Ectodermal cell (in vitro differentiated cells): Measurements from ENCODE around the gene PDGFC.

Source experiments
- H3K27ac ChIP-seq: 2 replicates; pipeline ENCODE4 v1.7.0; 2013; ENCODE audit warnings: mild to moderate bottlenecking, low read depth, low read length; ENCODE audit not compliant: insufficient read depth, poor library complexity, severe bottlenecking
- H3K27me3 ChIP-seq: 2 replicates; pipeline ENCODE4 v1.7.0; 2013; ENCODE audit warnings: mild to moderate bottlenecking, low read length; ENCODE audit not compliant: insufficient read depth, control insufficient read depth, poor library complexity, severe bottlenecking
- H3K36me3 ChIP-seq: one replicate; pipeline ENCODE4 v1.7.0; 2013; ENCODE audit warnings: low read length; ENCODE audit not compliant: control insufficient read depth, insufficient read depth
- H3K4me1 ChIP-seq: one replicate; pipeline ENCODE4 v1.7.0; 2013; ENCODE audit warnings: low read length; ENCODE audit not compliant: control insufficient read depth, insufficient read depth
- H3K4me3 ChIP-seq: 2 replicates; pipeline ENCODE4 v1.7.0; 2013; ENCODE audit warnings: low read depth, low read length, control low read depth; ENCODE audit not compliant: insufficient read depth
- H3K9me3 ChIP-seq: 2 replicates; pipeline ENCODE4 v1.7.0; 2013; ENCODE audit warnings: mild to moderate bottlenecking, low read length, moderate library complexity; ENCODE audit not compliant: control insufficient read depth
- WGBS, 2 experiments: methylation state at CpG; one replicate each; pipeline ENCODE4 v1.1.7; 2013; ENCODE audit warnings: missing lambda C conversion rate in 2 of 2; 5-methylcytosine and 5-hydroxymethylcytosine counted together

Gene PDGFC

GRCh38 chr4:156915221-156915620, 56.4 kb downstream of the PDGFC start:
- no peaks in the 10 kb centered on the region for H3K9me3 ChIP-seq
- H3K4me1 ChIP-seq: no peaks in the 10 kb centered on the region
- no peaks in the 10 kb centered on the region for H3K36me3 ChIP-seq
- H3K27ac ChIP-seq: no peak overlapping the region
- 91 to 94% methylated on average over 2 of the region's 2 CpGs for WGBS, 2 experiments
- no peak overlapping the region for H3K4me3 ChIP-seq
- H3K27me3 ChIP-seq: no peaks in the 10 kb centered on the region

GRCh38 chr4:156913234-156913633, 58.4 kb downstream of the PDGFC start:
- 93 to 95% methylated on average over 4 of the region's 4 CpGs for WGBS, 2 experiments
- Histone ChIP-seq H3K27me3 (no peaks in the 10 kb centered on the region), H3K27ac (no peak overlapping the region), H3K36me3 (no peaks in the 10 kb centered on the region), H3K4me3 (no peak overlapping the region), H3K9me3 (no peaks in the 10 kb centered on the region), H3K4me1 (no peaks in the 10 kb centered on the region)

- no peak overlapping the region for H3K4me3 ChIP-seq
- WGBS, 2 experiments: 88 to 97% methylated on average over 1 to 2 of the region's 2 CpGs
- H3K4me1 ChIP-seq: no peaks in the 10 kb centered on the region
- no peaks in the 10 kb centered on the region for H3K27me3 ChIP-seq
- no peak overlapping the region for H3K27ac ChIP-seq
- H3K36me3 ChIP-seq: no peaks in the 10 kb centered on the region
- H3K9me3 ChIP-seq: no peaks in the 10 kb centered on the region
Measured at GRCh38 chr4:156909010-156909409, 62.6 kb downstream of the PDGFC start.

- Histone ChIP-seq H3K27me3 (no peaks in the 10 kb centered on the region), H3K9me3 (no peaks in the 10 kb centered on the region), H3K4me1 (no peaks in the 10 kb centered on the region), H3K27ac (no peak overlapping the region), H3K4me3 (no peak overlapping the region), H3K36me3 (no peaks in the 10 kb centered on the region)
- 100% methylated on average over 1 to 2 of the region's 2 CpGs for WGBS, 2 experiments
Measured at GRCh38 chr4:156906325-156906724, 65.3 kb downstream of the PDGFC start.

- Histone ChIP-seq H3K9me3 (no peaks in the 10 kb centered on the region), H3K27me3 (no peaks in the 10 kb centered on the region), H3K4me1 (no peaks in the 10 kb centered on the region), H3K4me3 (no peak overlapping the region), H3K27ac (no peak overlapping the region), H3K36me3 (no peaks in the 10 kb centered on the region)
- WGBS, 2 experiments: 89 to 96% methylated on average over 2 of the region's 3 CpGs
Measured at GRCh38 chr4:156901871-156902270, 69.7 kb downstream of the PDGFC start.

- WGBS, 2 experiments: 64 to 93% methylated on average over 2 to 3 of the region's 3 CpGs
- no peak overlapping the region for H3K27ac ChIP-seq
- H3K36me3 ChIP-seq: no peaks in the 10 kb centered on the region
- no peaks in the 10 kb centered on the region for H3K9me3 ChIP-seq
- no peaks in the 10 kb centered on the region for H3K4me1 ChIP-seq
- no peaks in the 10 kb centered on the region for H3K27me3 ChIP-seq
- no peak overlapping the region for H3K4me3 ChIP-seq
Measured at GRCh38 chr4:156898373-156899117, 73.1 kb downstream of the PDGFC start.

DNA sequence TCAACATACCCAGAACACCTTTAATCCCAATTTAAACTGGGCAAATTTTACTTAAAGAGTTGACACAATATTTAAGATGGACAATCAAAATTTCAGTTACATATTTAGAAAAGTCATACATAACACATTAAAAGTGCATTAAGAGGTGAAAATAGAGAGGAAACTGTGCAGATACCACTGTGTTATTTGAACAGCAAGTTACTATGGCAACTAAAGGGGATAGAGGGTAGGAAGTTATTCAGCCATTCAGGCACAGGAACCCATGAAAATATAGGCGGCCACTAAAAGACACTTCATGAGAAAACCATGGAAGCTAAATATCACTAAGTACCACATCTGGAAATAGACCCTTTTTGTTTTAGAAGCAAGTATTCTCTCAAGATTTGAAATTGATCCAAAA, 75.1 kb downstream of the PDGFC start:
- Histone ChIP-seq H3K27ac (no peak overlapping the region), H3K9me3 (no peaks in the 10 kb centered on the region), H3K27me3 (no peaks in the 10 kb centered on the region), H3K36me3 (no peaks in the 10 kb centered on the region), H3K4me3 (no peak overlapping the region), H3K4me1 (no peaks in the 10 kb centered on the region)
- WGBS, 2 experiments: 85 to 88% methylated on average over 1 of the region's 1 CpG

DNA sequence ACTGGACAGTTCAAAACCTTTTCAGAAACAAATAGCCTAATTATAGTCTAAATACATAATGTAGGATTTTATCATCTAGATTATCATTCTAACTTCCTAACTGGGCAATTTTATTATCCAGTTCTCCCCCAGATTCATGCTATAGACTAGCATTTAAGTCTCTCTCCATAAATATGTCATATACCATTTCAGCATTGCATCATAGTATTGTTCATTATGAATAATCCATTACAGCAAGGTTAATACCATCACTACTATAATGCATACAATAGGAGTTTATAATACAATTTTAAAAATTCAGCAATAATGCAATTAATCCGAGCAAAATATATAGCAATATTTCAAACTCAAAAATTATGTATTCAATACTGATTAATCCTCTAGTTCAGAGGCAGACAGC, 77.4 kb downstream of the PDGFC start:
- Histone ChIP-seq H3K27ac (no peak overlapping the region), H3K4me3 (no peak overlapping the region)
- WGBS, 2 experiments: no CpG with 5 or more reads among the region's 1 CpG

GRCh38 chr4:156892805-156893204, 78.8 kb downstream of the PDGFC start:
- Histone ChIP-seq H3K9me3 (no peaks in the 10 kb centered on the region), H3K36me3 (no peaks in the 10 kb centered on the region), H3K4me3 (no peak overlapping the region), H3K4me1 (no peaks in the 10 kb centered on the region), H3K27ac (no peak overlapping the region), H3K27me3 (no peaks in the 10 kb centered on the region)
- WGBS, 2 experiments: 94 to 96% methylated on average over 2 of the region's 2 CpGs

More for the DNA sequence above, 77.4 kb downstream of the PDGFC start:
- no peaks in the 10 kb centered on the region for H3K9me3 ChIP-seq
- H3K27me3 ChIP-seq: no peaks in the 10 kb centered on the region
- H3K36me3 ChIP-seq: no peaks in the 10 kb centered on the region
- H3K4me1 ChIP-seq: no peaks in the 10 kb centered on the region

- no peaks in the 10 kb centered on the region for H3K4me1 ChIP-seq
- no peaks in the 10 kb centered on the region for H3K9me3 ChIP-seq
- H3K4me3 ChIP-seq: no peak overlapping the region
- 94 to 96% methylated on average over 7 of the region's 8 CpGs for WGBS, 2 experiments
- H3K27ac ChIP-seq: no peak overlapping the region
- H3K27me3 ChIP-seq: no peaks in the 10 kb centered on the region
- H3K36me3 ChIP-seq: no peaks in the 10 kb centered on the region
Measured at GRCh38 chr4:156889616-156890594, 81.7 kb downstream of the PDGFC start.
